ENCODE data around the gene MMP7.

DNA sequence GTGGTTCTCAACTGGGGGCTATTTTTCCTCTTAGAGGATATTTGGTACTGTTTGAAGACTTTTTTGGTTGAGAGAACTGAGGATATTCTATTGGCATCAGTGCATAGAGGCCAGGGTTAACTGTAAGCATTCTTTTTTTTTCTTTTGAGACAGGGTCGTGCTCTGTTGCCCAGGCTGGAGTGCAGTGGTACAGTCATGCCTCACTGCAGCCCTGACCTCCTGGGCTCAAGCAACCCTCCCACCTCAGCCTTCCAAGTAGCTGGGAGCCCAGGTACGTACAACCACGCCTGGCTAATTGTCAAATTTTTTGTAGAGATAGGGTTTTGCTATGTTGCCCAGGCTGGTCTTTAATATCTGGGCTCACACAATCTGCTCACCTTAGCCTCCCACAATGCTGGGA lies 12.9 kb downstream of the MMP7 start:
- TF ChIP-seq, protein P1, sequence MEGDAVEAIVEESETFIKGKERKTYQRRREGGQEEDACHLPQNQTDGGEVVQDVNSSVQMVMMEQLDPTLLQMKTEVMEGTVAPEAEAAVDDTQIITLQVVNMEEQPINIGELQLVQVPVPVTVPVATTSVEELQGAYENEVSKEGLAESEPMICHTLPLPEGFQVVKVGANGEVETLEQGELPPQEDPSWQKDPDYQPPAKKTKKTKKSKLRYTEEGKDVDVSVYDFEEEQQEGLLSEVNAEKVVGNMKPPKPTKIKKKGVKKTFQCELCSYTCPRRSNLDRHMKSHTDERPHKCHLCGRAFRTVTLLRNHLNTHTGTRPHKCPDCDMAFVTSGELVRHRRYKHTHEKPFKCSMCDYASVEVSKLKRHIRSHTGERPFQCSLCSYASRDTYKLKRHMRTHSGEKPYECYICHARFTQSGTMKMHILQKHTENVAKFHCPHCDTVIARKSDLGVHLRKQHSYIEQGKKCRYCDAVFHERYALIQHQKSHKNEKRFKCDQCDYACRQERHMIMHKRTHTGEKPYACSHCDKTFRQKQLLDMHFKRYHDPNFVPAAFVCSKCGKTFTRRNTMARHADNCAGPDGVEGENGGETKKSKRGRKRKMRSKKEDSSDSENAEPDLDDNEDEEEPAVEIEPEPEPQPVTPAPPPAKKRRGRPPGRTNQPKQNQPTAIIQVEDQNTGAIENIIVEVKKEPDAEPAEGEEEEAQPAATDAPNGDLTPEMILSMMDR (IDR thresholded peaks at IDR 0.05): no peak
- no peak for TF ChIP-seq POLR2A (IDR thresholded peaks at IDR 0.05)

Data from right lobe of liver (tissue), 4 donors.